Measurements from ENCODE around the gene FZD7. TPM values are rescaled to one million over a fixed set of nuclear protein-coding genes. Genes with fewer than 3 reads are reported as not detected.

The FZD7 gene
- total and polyA plus RNA-seq, 2 of the 8 experiments (the other 6 are each of a cell fraction or from before 2014, with no cell fraction given), result 176 to 246 TPM

Other genes starting within 250 kb of the FZD7 start
- gene CDK15, start 227.3 kb upstream of the FZD7 start, total RNA-seq (2021; fragmentation: NEBNext Ultra II Directional; extraction: Animal tissue kit (Norgen Biotek cat#: 25700)), result not detected in 2 replicates
- gene CDK15, start 227.3 kb upstream of the FZD7 start, polyA plus RNA-seq (2011; rRNA removed), result 0.03 TPM in 1 of 2 replicates, not detected in the other
- gene KIAA2012, start 39.4 kb downstream of the FZD7 start, total RNA-seq (2021; fragmentation: NEBNext Ultra II Directional; extraction: Animal tissue kit (Norgen Biotek cat#: 25700)), result not detected in 2 replicates
- gene KIAA2012, start 39.4 kb downstream of the FZD7 start, polyA plus RNA-seq (2011; rRNA removed), result 0.02 TPM in 1 of 2 replicates, not detected in the other
- 232 and 238 TPM in 2 replicates for gene SUMO1, start 204.7 kb downstream of the FZD7 start, total RNA-seq (2021; fragmentation: NEBNext Ultra II Directional; extraction: Animal tissue kit (Norgen Biotek cat#: 25700))
- 43.1 and 108 TPM in 2 replicates for gene SUMO1, start 204.7 kb downstream of the FZD7 start, polyA plus RNA-seq (2011; rRNA removed)
- gene NOP58, start 231.9 kb downstream of the FZD7 start, total RNA-seq (2021; fragmentation: NEBNext Ultra II Directional; extraction: Animal tissue kit (Norgen Biotek cat#: 25700)), result 128 and 133 TPM in 2 replicates
- gene NOP58, start 231.9 kb downstream of the FZD7 start, polyA plus RNA-seq (2011; rRNA removed), result 38.9 and 41.5 TPM in 2 replicates

Measured in H1 (cell line).